Measurements from ENCODE around the gene DLG3.
"Not testable (repeated sequence)": the region's sequence is repeated elsewhere in the genome, so short reads cannot be mapped to it uniquely, and the experiment has no call there.

Gene DLG3

DNA sequence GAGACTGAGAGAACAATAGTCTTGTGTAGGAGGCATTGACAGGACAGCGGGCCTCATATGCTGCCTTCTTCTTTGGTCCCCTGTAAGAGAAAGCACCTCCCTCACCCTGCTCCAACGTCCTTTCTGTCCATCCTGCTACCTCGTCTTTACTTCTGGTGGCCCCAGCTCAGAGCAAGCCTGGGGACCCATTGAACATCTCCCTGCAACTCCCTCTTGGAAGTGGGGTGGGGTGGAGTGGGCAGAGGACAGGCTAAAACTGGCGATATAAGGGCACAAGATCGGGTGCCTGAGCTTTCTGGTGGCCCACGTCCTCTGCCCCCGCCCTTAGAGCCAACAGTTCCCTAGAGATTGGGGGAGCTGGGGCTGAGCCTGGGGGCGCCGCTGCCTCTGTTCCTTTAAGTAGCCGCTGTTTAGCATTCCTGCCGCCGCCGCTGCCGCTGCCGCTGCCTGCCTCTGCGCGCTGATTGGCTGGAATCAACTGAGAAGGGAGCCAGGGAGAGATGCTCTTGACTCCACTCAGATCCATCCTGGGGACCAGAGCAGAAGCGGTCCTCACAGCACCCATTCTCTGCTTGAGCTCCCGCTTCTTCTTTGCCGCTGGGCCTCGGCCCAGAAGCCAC lies at the start of gene DLG3:
TSS of gene DLG3 (plus strand) at position 510 of the 620 bp plus-strand sequence. CDS start 367 bp downstream, outside the sequence.
- peak; percentile 56 for DNase-seq

DNA sequence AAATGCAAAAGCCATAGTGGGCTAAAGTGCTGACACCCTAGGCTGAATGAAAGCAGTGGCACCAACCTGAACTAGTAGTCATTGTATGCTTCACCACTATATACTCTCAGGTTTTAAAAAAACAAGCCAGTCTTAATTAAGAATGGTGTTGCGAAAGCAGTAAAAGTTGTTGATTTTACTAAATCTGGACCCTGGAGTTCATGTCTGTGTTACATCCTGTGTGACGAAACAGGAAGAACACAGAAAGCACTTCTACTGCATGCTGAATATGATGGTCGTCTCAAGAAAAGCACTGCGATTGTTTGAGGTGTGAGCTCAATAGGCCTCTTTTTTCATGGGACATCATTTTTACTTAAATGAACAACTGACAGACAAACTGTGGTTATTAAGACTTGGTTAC lies 45.7 kb upstream of the DLG3 start:
- no peak for DNase-seq

DNA sequence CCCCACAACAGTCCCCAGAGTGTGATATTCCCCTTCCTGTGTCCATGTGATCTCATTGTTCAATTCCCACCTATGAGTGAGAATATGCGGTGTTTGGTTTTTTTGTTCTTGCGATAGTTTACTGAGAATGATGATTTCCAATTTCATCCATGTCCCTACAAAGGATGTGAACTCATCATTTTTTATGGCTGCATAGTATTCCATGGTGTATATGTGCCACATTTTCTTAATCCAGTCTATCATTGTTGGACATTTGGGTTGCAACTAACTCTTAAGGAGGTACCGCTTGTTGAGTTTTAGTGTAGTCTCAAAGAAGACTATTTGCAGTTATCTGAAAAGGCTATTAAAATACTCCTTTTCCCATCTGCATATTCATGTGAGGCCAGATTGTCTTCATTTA lies 44.5 kb upstream of the DLG3 start:
- DNase-seq, result not testable (repeated sequence)

DNA sequence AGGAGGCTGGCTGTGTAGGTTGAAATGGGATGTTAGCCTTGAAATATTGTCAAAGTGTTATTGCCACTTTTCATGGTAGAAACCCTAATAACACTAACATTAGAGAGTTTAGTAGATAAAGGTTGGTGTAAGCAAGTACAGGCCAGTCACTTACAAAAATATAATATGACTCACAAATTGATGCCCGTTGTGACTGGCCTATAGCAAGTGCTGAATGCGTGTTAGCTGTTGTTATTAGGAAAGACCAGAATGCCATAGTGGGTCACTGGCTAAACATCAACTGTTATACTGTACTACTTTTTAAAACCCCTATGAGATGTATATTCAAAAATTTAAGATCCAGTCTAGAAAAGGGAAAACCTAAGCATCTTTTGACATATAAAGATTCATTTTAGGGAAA lies 41.9 kb upstream of the DLG3 start:
- no peak for DNase-seq

DNA sequence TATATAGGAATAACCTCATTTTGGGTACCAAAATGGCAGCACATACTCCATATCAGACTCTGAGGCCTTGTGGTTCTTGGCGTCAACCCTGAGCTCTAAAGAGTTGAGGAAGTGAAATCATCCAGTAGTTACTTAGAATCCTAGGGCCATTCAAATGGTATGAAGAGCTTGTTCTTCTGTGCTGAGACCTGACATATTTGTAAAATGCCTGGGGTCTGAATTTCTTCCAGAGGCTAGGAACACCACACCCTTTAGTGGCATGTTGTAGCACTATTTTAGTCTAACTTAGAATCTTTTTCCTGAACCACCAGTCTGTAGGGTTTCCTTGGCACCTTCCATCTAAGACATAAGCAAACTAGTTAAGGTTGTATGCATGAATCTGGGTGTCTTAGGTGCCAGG lies 39.6 kb upstream of the DLG3 start:
- no peak for DNase-seq

DNA sequence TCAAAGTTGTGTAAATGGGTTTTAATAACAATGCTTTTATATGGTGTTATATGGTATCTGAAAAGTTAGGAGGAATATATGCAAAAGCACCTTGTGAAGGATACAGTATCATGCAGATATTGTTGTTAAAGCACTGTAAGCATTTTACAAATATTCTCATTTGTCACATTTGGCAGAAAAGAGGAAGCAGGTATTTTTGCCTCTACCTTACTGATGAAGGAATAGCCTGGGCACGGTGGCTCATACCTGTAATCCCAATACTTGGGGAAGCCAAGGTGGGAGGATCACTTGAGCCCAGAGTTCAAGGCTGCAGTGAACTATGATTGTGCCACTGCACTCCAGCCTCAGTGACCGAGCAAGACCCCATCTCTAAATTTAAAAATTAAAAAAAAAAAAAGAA lies 33.7 kb upstream of the DLG3 start:
- no peak for DNase-seq

DNA sequence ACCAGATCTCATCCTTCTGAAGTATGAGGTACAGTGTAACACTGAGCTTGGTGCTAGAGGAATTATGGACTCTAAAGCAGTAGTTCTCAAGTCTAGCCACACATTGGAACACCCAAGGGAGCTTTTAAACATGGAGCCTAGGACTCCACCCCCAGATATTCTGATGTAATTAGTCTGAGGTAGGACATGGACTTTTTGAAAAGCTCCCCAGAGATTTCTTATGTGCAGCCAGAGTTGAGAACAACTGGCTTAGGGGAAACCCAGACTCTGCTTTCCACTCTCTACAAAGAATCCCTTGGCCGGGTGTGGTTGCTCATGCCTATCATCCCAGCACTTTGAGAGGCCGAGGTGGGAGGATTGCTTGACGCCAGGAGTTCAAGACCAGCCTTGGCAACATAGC lies 33.2 kb upstream of the DLG3 start:
- DNase-seq, result no peak

DNA sequence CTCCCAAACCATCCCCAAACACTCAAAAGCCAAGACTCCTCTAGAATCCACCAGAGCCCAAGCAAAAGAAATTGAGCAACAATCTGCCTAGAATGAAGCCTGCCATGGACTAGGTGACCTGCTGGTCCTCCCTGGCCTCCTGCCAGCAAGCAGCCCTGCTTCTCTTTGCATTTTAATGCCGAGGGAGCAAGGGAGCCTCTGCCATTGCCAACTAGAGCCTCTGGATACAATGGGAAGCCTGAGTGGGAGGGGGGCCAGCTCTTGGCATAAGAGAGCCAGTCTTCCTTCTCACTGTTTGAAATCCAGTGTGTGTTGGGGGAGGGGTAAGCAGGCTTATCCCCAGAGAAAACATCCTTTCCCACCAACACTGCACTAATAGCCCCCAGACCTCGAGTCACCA lies 23.0 kb upstream of the DLG3 start:
- DNase-seq, result no peak

DNA sequence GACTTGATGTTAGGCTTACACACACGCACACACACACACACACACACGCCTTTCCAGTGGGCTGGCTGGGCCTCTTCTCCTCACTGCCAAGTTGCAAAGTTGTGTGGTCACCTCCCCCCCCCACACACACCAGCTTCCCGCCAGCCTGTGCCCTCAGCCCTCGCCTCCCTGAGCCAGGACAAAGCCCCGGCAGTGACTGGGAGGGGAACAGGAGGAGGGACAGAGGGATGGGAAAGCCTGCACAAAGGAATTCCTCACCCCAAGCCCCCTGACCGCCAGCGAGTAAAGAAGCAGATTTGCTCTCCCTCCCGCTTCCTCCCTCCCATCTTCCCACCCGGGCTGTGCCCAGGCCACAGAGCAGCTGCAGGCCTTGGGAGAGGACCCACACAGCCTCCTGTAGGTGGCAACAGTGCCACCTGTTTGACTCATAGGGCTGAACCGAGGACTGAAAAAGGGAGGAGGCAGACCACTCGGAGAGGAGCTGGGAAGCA lies 21.7 kb upstream of the DLG3 start, which contains the start of gene GDPD2:
TSS of gene GDPD2 (plus strand) at position 464 of the 491 bp plus-strand sequence. CDS start 1,671 bp downstream, outside the sequence.
- DNase-seq, result no peak

DNA sequence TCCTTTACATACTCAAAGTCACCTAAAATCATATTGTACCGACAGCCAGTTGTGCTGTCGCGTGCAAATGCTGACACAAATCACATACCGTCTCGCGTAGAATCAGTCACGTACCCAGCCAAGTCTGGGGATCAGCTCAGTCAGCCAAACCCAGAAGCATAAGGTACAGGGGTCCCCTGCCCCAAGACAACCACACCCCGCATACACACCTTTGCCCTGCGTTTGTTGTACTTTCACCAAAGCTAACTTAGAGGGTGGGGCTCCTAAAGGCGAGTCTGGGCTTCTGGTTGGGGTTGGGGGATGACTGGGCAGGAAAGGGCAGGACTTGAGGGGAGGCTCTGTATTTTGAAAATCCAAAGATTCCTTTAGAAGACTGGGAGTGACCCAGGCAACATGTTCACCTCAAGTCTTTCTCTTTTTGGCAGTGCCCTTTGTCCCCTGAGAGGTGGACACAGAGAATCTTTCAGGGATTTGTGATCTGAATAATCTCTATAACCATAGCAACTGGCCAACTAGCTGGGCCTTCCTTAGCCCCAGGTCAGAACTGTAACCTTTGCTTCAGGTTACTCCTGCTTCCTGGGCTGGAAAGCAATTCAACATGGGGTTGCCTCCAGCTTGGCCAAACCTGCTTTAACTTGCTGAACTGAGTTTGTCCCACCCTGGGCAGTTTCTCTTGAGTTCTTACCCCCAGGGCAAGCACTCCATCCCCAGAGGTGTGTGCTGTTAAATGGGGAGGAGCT lies 20.5 kb upstream of the DLG3 start:
- no peak for DNase-seq

DNA sequence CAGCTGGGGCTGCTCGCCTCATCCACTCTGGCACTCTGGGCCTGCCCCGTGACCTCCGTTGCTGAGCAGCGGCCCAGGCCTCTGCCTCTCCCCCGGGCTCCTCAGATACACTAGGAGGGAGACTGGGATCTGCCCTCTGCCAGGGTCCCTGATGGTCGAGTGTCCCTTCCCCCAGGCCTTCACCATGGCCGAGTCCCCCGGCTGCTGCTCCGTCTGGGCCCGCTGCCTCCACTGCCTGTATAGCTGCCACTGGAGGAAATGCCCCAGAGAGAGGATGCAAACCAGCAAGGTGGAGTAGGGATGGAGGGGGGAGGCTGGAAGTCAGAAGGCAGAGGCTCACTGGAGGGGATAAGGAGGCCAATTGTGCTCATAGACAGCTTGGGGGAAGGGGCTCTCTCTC lies 19.8 kb upstream of the DLG3 start:
- no peak for DNase-seq

DNA sequence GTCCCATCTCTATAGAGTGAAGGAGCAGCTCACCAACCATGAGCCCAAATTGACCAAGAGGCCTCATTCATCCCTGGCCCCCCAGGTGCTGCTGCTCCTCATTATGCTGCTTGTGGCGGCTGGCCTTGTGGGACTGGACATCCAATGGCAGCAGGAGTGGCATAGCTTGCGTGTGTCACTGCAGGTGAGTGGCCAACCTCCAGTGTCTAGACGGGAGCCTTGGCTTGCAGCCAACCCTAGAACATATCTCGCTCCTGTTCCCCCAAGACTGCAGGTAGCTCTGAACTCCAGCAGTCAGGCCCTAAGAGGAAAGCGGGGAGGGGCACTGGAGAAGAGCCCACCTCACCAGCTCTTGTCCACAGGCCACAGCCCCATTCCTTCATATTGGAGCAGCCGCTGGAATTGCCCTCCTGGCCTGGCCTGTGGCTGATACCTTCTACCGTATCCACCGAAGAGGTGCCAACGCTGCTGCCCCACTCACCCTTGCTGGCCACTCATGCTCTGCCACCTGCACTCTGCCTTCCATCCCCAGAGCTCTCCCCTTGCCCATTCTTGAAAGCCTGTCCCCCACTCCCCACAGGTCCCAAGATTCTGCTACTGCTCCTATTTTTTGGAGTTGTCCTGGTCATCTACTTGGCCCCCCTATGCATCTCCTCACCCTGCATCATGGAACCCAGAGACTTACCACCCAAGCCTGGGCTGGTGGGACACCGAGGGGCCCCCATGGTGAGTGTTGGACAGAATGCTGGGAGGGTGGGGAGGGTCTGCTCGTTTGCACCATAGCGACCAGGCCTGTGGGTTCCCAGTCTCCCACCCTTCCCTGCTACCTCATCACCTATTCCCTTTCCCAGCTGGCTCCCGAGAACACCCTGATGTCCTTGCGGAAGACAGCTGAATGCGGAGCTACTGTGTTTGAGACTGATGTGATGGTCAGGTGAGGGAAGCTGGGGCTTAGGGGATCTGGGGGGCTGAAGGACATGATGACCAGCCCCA lies 18.1 kb upstream of the DLG3 start:
- DNase-seq, result no peak

DNA sequence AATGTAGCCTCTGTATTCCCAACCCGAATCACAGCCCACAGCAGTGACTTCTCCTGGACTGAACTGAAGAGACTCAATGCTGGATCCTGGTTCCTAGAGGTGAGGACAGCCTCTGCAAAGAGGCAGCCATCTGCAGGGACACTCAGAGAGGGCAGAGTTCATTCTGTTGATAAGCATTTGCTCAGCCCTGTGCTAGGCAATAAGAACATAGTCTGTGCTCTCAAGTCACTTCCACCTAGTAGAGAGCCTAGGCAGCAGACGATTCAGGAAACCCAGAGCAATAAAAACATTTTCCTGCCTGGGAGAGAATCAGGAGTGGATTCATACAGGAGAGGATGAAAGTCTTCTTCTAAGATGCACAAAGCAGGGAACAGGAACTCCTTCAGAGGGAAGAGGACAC lies 17.3 kb upstream of the DLG3 start:
- DNase-seq, result no peak

DNA sequence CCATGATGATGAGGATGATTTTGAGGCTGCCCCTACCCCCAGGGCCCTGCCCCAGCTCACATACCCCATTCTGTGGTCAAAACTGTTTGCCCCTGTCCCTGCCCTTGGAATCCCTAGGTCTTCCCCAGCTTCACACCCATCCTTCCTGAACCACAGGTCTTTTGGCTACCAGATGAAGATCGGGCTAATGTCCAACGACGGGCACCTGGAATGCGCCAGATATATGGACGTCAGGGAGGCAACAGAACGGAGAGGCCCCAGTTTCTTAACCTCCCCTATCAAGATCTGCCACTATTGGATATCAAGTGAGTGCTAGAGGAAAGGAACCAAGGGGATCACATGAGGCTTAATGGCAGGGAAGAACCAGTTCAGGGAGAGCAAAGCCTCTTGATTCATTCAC lies 14.9 kb upstream of the DLG3 start:
- no peak for DNase-seq

DNA sequence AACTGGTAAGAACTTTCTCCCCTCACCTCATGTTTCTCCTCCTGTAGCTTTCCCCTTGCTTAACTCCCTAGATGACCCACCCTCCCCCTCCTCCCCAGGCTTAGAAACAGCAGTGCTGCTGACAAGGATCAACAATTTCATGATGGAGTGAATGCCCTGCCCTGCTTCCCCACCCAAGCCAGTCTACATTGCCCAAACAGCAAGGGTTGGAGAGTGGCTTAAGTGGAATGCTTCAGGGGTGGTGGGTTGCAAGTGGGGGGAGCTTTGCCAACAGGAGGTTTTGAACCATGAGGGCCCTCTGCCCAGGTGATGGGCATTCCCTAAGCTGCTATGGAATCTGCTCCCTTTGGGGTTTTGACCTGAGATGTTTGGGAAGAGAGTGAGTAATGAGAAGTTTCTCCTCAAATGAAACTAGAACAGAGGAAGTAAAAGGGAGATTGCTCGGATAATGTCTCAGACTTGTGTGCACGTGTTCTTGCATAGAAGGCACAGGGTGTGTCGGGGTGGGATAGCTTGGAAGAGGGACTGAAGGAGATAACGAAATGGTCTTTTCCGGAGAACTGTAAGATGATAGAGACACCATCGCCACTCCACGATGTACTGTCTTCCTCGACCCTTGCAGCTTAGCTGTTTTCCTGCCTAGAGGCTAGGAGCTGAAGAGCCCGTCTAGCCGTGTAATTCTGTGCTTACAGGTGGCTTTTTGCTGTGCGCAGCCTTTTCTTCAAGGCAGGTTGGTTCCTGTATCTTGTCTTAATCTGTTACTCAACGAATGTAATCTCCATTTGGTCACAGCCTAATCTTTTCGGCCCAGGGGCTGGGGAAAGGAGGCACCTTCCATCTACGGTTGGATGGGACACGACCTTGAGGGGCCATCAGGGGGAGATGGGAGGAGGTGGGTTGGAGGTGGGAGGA lies 11.4 kb upstream of the DLG3 start:
- DNase-seq, result no peak

DNA sequence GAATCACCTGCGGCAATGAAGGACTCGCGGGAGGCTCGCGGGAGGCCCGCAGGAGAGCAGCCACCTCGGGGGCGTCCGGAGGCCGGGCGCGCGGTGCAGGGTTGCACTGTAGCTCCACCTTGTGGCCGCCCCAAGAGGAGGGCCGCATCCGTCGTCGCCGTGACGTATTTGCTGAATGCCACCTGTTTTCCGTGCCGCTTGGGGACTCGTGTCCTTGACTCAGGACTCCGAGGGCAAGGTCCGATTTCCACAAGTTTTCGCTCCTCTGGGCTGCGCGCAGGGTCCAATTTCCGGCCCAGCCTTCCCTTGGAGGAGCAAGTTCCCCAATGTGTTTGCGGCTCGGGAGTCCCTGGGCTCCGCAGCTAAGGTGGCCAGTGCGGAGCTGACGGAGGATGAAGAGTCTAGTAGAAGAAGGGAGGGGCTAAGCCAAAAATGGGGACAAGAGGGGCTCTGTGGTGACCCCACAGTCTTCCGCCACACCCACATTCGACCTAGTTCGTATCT lies 10.7 kb upstream of the DLG3 start:
- peak; percentile 58 for DNase-seq

DNA sequence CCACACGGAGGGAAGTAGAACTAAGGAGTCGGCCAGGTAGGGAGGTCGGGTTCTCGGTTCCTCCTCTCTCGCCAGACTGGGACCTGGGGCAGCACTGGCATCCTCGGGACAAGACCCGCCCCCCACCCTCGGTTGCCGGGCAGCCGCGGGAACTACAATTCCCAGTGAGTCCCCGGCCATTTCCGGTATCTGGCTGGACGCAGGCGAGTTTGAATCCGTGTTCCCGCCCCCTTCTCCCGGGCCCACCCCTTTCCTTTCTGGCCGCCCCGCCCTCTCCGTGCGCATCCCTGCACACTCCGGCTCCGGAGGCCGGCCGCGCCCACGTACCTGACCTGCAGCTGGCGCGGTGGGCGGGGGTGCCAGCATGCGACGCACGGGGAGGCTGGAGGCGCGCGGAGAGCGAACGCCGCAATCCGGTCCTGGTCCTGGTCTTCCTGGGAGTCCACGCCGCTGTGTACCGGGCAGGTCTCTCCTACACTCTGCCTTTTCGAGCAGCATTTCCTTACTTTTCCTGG lies 10.2 kb upstream of the DLG3 start:
- peak; percentile 78 for DNase-seq

DNA sequence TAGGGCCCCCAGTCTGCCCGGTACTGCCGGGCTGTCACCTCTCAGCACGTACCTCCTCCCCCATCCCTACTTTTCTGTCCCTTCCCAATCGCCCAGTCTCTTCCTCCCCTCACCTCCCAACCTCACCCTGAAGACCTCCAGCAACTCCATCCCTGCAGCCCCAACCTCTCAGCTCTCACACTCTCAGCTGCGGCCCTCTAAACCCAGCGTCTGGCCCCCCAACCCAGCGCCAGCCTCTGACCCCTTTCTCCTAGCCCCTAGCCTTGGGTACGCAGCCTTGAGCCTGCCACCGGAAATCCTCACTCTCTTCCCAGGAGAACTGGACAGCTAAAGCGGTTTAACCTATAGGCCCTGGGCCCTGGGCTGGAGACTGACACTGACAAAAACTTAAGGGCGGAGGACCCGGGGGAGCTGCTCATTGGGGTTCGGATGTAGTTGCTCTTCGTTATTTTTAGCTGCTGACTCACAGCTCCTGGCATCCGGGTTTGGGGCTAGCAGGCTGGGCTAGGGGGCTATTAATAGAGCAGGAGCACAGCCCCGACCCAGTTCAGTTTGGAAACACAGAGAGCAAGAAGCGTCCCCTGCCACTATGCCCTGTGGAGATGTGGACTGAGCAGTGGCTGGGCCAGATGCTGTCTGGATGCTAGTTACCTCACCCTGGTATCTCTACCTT lies 9.6 kb upstream of the DLG3 start:
- DNase-seq, result no peak

DNA sequence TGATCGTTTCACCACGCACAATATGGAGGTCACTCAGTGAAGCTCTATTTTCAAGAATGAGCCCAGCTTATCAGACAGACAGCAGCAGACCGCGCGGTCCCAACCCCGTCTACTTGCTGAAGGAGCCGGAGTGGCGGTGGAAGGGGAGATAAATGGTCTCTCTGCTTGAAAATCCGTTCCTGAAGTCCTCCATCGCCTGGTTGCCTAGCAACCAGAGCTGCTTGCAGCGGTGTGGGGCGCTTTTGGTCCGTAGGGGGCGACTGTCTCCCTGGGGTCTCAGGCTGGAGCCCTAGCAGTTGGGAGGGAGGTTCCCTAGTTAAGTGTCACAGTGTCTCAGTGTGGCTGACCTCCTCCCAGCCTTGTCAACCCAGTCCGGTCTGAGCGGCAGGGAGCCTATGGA lies 8.3 kb upstream of the DLG3 start:
- no peak for DNase-seq

DNA sequence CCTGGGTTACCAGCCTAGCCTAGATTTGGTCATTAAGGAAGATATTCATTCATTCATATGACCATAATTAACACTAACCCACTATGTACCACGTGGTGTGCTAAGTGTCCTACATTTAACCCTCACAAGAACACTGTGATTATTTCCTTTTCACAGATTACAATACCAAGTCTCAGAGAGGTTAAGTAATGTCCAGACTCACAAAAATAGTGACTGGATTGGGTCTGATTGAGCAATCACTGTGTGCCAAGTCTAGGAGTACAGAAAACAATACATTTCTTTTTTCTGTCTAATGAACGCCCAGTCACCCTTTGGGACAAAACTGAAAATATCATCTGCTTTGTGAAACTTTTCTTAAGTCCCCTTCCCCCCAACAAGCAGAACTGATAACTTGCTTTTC lies 7.6 kb upstream of the DLG3 start:
- no peak for DNase-seq
